ENCODE data around the gene MAJIN. TPM values are rescaled to one million over a fixed set of nuclear protein-coding genes. Genes with fewer than 3 reads are reported as not detected.

The MAJIN gene
- total RNA-seq, 1 experiment from 2014 or later: not detected

DNA sequence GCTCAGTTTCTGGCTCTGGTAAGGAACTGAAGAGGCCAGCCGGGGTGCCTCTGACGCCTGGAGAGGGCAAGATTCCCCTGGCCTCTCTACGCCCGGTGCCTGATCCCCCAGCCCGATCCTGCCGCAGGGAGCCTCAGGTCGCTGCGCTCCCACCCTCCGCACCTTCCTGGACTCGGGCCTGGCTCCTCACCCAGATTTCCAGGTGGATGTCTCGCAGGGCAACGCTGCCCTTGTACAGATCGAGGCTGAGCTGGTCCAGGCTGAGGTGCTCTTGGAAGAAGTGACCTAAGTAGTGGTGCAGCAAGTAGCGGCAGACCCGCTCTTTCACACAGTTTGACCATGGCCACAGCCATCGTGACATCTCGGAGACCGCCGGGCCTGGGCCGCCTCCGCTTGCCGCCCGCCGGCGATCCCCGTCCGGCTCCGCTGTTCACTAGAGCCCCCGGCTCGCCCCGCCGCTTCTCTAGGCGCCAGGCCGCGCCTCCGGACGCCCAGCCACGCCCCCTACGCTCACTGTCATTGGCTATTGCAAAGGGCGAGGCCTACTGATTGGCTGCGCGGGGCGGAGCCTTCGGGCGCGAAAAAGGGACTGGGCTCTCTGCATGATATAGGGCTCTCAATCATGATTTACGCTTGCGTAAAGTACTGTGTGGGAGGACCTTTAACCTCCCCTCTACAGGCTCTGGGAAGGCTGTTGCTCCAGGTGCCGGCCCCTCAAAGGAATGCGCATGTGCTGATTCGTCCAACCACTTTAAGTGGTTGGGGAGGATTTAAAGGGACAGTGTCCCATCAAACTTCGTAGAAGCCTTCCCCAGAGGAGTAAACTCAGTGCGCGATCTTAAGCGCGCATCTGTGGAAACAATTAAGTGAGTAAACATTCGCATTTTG lies 54.9 kb downstream of the MAJIN start, which contains the start of gene ATG2A:
Gene ATG2A, minus strand, starts transcription at position 435 of the 888 bp plus-strand sequence. Its CDS starts 74 bp downstream, at position 361.
- H3K36me3 ChIP-seq: no peaks in the 10 kb centered on the region
- no peaks in the 10 kb centered on the region for H3K9me3 ChIP-seq (replicated peaks)
- peak within 1 kb of the TSS; percentile 68 for H3K4me3 ChIP-seq
- peak; percentile 97 to 99 for DNase-seq
- H3K4me1 ChIP-seq: no peaks in the 10 kb centered on the region
- H3K27ac ChIP-seq: peak within 1 kb of the TSS; percentile 34
- no peaks in the 10 kb centered on the region for H3K27me3 ChIP-seq

GRCh38 chr11:64916040-64916774 lies 55.7 kb downstream of the MAJIN start:
- peak overlapping the region; percentile 68 for H3K4me3 ChIP-seq
- peak; percentile 22 to 32 for DNase-seq
- H3K27ac ChIP-seq: peak overlapping the region; percentile 34
- no peaks in the 10 kb centered on the region for H3K36me3 ChIP-seq
- no peaks in the 10 kb centered on the region for H3K27me3 ChIP-seq
- no peaks in the 10 kb centered on the region for H3K9me3 ChIP-seq (replicated peaks)
- H3K4me1 ChIP-seq: no peaks in the 10 kb centered on the region

DNA sequence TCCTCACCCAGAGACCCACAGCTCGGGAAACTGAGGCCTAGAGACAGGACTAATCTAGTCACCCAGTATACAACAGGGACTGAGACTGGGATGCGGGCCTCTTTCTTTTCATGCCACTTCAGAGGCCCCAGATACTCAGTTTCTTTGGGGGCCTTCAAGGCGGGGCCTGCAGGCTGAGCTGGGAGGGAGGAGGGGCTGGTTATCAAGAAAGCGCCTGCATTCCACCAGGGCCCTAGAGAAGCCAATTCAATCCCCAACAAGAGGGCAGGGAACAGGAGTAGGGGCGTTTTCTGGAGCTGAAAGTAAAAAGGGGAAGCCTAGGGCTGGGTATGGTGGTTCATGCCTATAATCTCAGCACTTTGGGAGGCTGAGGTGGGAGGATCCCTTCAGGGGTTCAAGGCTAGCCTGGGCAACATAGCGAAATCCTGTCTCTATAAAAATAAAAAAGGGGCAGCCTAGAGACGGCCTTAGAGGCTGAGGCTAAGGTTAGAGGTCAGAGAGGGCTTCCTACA lies 56.5 kb downstream of the MAJIN start:
- Histone ChIP-seq H3K36me3 (no peaks in the 10 kb centered on the region), H3K4me1 (no peaks in the 10 kb centered on the region), H3K4me3 (no peak overlapping the region), H3K9me3 (replicated peaks) (no peaks in the 10 kb centered on the region), H3K27ac (no peak overlapping the region), H3K27me3 (no peaks in the 10 kb centered on the region)
- no peak for DNase-seq

- Histone ChIP-seq H3K27me3 (no peaks in the 10 kb centered on the region), H3K36me3 (no peaks in the 10 kb centered on the region)
These were observed 57.8 kb downstream of the MAJIN start for GRCh38 chr11:64914123-64914522.

GRCh38 chr11:64913171-64913727 lies 58.7 kb downstream of the MAJIN start:
- no peaks in the 10 kb centered on the region for H3K4me1 ChIP-seq
- H3K9me3 ChIP-seq (replicated peaks): no peaks in the 10 kb centered on the region
- H3K27ac ChIP-seq: no peak overlapping the region
- no peaks in the 10 kb centered on the region for H3K27me3 ChIP-seq
- H3K4me3 ChIP-seq: no peak overlapping the region
- H3K36me3 ChIP-seq: no peaks in the 10 kb centered on the region
- no peak for DNase-seq

More at GRCh38 chr11:64914123-64914522, 57.8 kb downstream of the MAJIN start:
- H3K4me3 ChIP-seq: no peak overlapping the region
- no peak overlapping the region for H3K27ac ChIP-seq
- H3K9me3 ChIP-seq (replicated peaks): no peaks in the 10 kb centered on the region
- no peak for DNase-seq
- no peaks in the 10 kb centered on the region for H3K4me1 ChIP-seq

- Histone ChIP-seq H3K27me3 (no peaks in the 10 kb centered on the region), H3K27ac (no peak overlapping the region), H3K4me3 (no peak overlapping the region), H3K9me3 (replicated peaks) (no peaks in the 10 kb centered on the region), H3K36me3 (no peaks in the 10 kb centered on the region), H3K4me1 (no peaks in the 10 kb centered on the region)
- no peak for DNase-seq
These were observed 60.2 kb downstream of the MAJIN start for GRCh38 chr11:64911689-64912088.

DNA sequence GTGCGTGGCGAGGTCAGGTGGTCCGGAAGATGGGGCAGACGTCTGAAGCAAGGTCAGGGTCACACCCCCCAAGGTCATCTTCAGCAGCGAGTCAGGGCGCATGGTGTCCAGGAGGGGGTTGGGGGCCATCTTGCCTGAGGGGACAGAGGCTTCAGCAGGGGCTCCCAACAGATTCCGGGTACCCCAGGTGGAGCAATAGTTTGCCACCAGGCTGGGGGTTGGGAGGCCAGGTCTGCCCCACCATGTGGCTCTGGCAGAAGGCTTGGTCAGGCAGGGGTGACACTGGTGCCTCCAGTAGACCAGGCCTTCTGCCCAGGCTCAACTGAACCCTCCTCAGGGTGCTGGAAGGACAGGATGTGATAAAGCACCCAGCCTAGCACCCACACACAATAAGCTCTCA lies 60.8 kb downstream of the MAJIN start:
- Histone ChIP-seq H3K4me1 (no peaks in the 10 kb centered on the region), H3K36me3 (no peaks in the 10 kb centered on the region), H3K4me3 (no peak overlapping the region), H3K27me3 (no peaks in the 10 kb centered on the region), H3K27ac (no peak overlapping the region), H3K9me3 (replicated peaks) (no peaks in the 10 kb centered on the region)
- no peak for DNase-seq

- no peak overlapping the region for H3K4me3 ChIP-seq
- no peaks in the 10 kb centered on the region for H3K9me3 ChIP-seq (replicated peaks)
- H3K27ac ChIP-seq: no peak overlapping the region
- no peaks in the 10 kb centered on the region for H3K36me3 ChIP-seq
- no peaks in the 10 kb centered on the region for H3K27me3 ChIP-seq
- H3K4me1 ChIP-seq: no peaks in the 10 kb centered on the region
- DNase-seq: no peak
These were observed 61.3 kb downstream of the MAJIN start for GRCh38 chr11:64910451-64911093.

DNA sequence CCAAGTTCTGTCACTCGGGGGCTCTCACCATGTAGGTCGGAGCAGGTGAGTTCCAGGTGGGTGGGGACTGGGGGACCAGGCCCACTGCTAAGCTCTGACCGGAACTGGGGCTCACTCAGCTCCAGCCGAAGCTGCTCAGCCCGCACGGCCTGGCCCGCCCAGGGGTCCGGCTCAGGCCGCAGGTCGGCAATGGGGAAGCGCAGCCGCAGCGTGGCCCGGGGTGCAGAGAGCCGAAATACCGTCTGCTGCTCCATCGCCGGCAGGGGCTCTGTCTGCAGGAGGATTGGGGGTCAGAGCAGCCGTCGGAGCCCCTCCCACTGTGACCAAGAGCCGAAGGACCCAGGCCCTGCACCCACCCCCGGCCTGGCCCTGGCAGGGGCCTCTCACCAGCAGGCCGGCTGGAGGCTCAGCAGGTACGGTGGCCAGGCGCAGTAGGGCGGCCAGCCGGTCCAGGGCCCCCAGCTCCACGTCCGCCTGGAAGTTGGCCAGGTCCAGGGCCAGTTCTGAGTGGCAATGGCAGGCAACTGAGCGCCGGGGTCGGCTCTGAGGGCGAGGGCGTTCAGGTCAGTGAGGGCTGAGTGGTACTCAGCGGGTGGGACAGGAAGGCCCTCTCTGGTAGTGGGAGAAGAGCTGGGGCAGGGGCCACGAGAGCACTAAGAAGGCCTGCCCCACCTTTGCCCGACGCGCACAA lies 62.1 kb downstream of the MAJIN start:
- H3K4me1 ChIP-seq: no peaks in the 10 kb centered on the region
- no peaks in the 10 kb centered on the region for H3K9me3 ChIP-seq (replicated peaks)
- no peaks in the 10 kb centered on the region for H3K36me3 ChIP-seq
- H3K27ac ChIP-seq: no peak overlapping the region
- no peaks in the 10 kb centered on the region for H3K27me3 ChIP-seq
- no peak for DNase-seq
- H3K4me3 ChIP-seq: no peak overlapping the region

DNA sequence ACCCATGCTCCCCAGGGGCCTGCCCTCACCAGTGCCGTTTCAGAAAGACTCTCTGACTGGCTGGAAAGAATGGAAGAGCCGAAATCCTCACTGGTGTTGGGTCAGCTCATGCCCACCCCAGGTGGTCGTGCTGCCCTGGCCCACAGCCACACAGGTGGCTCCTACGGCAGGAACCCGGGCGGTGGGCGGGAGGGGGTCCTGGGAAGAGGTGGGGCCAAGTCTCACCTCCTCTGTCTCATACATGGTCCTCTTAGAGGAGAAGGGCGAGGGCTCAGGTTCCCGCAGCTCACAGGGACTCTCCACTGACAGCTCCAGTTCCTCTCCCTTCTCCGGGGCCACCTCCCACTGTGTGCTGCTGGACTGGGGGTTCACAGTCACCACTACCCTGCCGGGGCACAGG lies 63.1 kb downstream of the MAJIN start:
- H3K4me1 ChIP-seq: no peaks in the 10 kb centered on the region
- no peaks in the 10 kb centered on the region for H3K36me3 ChIP-seq
- no peak overlapping the region for H3K4me3 ChIP-seq
- no peak overlapping the region for H3K27ac ChIP-seq
- no peaks in the 10 kb centered on the region for H3K9me3 ChIP-seq (replicated peaks)
- DNase-seq: no peak
- no peaks in the 10 kb centered on the region for H3K27me3 ChIP-seq

GRCh38 chr11:64906314-64906635 lies 65.6 kb downstream of the MAJIN start:
- H3K4me3 ChIP-seq: no peak overlapping the region
- no peaks in the 10 kb centered on the region for H3K27me3 ChIP-seq
- no peaks in the 10 kb centered on the region for H3K4me1 ChIP-seq
- H3K9me3 ChIP-seq (replicated peaks): no peaks in the 10 kb centered on the region
- no peaks in the 10 kb centered on the region for H3K36me3 ChIP-seq
- no peak overlapping the region for H3K27ac ChIP-seq
- no peak for DNase-seq

DNA sequence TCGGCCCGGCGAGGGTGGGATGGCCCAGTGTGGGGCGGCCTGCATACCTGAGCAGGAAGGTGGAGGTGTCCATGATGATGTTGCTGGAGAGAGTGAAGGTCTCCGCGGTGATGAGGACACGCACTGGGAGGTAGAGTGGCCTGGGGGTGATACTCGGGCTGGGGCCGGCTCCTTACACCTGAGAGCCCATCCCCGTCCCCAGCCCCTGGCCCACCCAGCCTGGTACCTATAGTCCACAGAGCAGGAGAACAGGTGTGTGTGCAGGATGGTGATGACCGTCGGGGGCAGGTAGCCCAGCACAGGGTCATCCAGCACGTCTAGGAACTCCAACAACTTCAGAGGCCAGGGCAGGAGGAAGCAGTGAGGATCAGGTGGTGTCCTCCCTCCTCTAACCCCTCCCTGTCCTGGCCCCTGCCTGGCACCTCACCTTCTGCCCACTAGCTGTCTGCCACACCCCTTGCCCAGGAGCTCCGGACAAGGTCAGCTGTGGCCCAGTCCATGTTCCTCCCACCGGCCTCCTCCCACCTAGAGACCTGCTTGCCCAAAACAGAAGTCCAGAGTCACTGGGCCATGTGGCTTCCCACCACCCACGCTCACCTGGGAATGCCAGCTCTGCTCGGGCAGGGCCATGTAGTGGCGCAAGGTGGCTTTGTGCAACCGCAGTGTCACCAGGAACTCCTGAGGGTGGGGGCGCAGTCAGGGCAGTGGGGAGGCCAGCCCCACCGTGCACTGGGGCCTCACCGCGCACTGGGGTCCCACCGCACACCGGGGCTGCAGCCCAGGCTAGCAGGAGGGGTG lies 66.2 kb downstream of the MAJIN start:
- no peak for DNase-seq

GRCh38 chr11:64903291-64903833 lies 68.5 kb downstream of the MAJIN start:
- DNase-seq: no peak
- H3K36me3 ChIP-seq: no peaks in the 10 kb centered on the region

More for the DNA sequence above, 66.2 kb downstream of the MAJIN start:
- no peaks in the 10 kb centered on the region for H3K36me3 ChIP-seq
- no peaks in the 10 kb centered on the region for H3K9me3 ChIP-seq (replicated peaks)
- no peak overlapping the region for H3K4me3 ChIP-seq
- H3K27ac ChIP-seq: no peak overlapping the region
- H3K27me3 ChIP-seq: no peaks in the 10 kb centered on the region
- no peaks in the 10 kb centered on the region for H3K4me1 ChIP-seq

More at GRCh38 chr11:64903291-64903833, 68.5 kb downstream of the MAJIN start:
- Histone ChIP-seq H3K27ac (no peak overlapping the region), H3K4me1 (no peaks in the 10 kb centered on the region), H3K4me3 (no peak overlapping the region), H3K9me3 (replicated peaks) (no peaks in the 10 kb centered on the region), H3K27me3 (no peaks in the 10 kb centered on the region)
